Gastroesophageal sphincter (tissue), 3 donors: ENCODE measurements around the gene ID1.

Source experiments
- EP300 ChIP-seq: sonication (generic); formaldehyde crosslinking; IDR thresholded peaks from one replicate; pipeline ENCODE4 v1.6.1; 2017; ENCODE audit warnings: antibody characterized with exemption, mild to moderate bottlenecking
- POLR2A ChIP-seq, 2 donors: fragments of 450-650 bp; IDR thresholded peaks; one replicate each; pipeline ENCODE4 v1.6.1; 2017; ENCODE audit warnings: antibody characterized with exemption in 2 of 2, mild to moderate bottlenecking in 2 of 2, moderate library complexity in 1 of 2
- POLR2AphosphoS5 ChIP-seq: sonication (generic); formaldehyde crosslinking; IDR thresholded peaks from one replicate; pipeline ENCODE4 v1.6.1; 2017; ENCODE audit warnings: antibody characterized with exemption
- TF ChIP-seq, protein P1 (sequence below), 4 experiments: fragments of 200-600 bp in 2 of 4; fragments of 450-650 bp in 2 of 4; sonication (generic) in 1 of 4; IDR thresholded peaks; one replicate each; pipeline ENCODE4 v1.5.1; 2017 to 2019; ENCODE audit warnings: antibody characterized with exemption in 4 of 4, mild to moderate bottlenecking in 2 of 4, moderate library complexity in 2 of 4

DNA sequence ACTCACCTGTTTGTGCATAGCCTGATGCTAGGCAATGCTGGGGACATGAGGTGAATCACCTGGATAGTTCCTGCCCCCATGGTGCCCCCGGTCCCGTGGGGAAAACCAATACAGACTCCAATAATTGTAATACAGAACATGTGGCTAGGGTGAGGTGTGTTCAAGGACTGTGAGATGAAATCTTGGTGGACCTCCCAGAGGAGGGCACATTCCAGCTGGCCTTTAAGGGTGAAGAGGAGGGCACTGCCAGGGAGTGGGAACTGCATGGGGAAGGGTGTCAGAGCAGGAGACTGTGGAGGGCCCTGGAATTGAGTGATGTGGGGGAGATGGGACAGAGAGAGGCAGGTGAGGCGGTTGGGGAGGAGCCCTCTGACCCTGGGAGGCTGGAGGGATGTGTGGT lies 35.2 kb downstream of the ID1 start:
- TF ChIP-seq, protein P1, sequence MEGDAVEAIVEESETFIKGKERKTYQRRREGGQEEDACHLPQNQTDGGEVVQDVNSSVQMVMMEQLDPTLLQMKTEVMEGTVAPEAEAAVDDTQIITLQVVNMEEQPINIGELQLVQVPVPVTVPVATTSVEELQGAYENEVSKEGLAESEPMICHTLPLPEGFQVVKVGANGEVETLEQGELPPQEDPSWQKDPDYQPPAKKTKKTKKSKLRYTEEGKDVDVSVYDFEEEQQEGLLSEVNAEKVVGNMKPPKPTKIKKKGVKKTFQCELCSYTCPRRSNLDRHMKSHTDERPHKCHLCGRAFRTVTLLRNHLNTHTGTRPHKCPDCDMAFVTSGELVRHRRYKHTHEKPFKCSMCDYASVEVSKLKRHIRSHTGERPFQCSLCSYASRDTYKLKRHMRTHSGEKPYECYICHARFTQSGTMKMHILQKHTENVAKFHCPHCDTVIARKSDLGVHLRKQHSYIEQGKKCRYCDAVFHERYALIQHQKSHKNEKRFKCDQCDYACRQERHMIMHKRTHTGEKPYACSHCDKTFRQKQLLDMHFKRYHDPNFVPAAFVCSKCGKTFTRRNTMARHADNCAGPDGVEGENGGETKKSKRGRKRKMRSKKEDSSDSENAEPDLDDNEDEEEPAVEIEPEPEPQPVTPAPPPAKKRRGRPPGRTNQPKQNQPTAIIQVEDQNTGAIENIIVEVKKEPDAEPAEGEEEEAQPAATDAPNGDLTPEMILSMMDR (IDR thresholded peaks at IDR 0.05): no peak
- TF ChIP-seq EP300 (no peak), POLR2AphosphoS5 (no peak), POLR2A (IDR thresholded peaks at IDR 0.05) (no peak)
